Endothelial cell of umbilical vein (primary cell): ENCODE data around the gene MSI1. TPM values are rescaled to one million over a fixed set of nuclear protein-coding genes. Genes with fewer than 3 reads are reported as not detected.

Experiments used
- BruUV-seq: library from RNA; stranded (reverse); fragments of 400-500 nt; replicated peaks from 2 replicates; lab custom pipeline; 2021; lab: Mats Ljungman, UMichigan
- CTCF ChIA-PET: fragments of 300-600, 350-600 bp; sonication (Branson Sonifier 250); formaldehyde crosslinking; loops from one replicate; lab custom pipeline; 2021; ENCODE audit warnings: antibody characterized with exemption, inconsistent platforms; lab: Charles Lee
- POLR2A ChIA-PET: fragments of 300-600, 350-600 bp; sonication (Branson Sonifier 250); formaldehyde crosslinking; loops from one replicate; lab custom pipeline; 2021; ENCODE audit warnings: antibody characterized with exemption, inconsistent platforms; lab: Charles Lee
- DNase-seq: peaks from one replicate; pipeline ENCODE4 v3.0.0-alpha.2; 2011; ENCODE audit warnings: low read depth, low spot score
- FAIRE-seq: peaks from 2 replicates; lab custom pipeline; 2011; peaks lifted over from hg19 to GRCh38; lab: Jason Lieb, UNC
- H2AFZ ChIP-seq: 2 replicates; pipeline ENCODE4 v1.6.0; 2012; ENCODE audit warnings: low read depth, low read length, control low read depth, inconsistent platforms
- H3K27ac ChIP-seq: 2 replicates; pipeline ENCODE4 v1.5.1; 2011; ENCODE audit warnings: low read depth, mild to moderate bottlenecking, control low read depth, low read length, moderate library complexity; ENCODE audit not compliant: insufficient read depth
- H3K27me3 ChIP-seq, 2 experiments: 2 replicates each; pipeline versions ENCODE4 v1.6.0 to v1.6.1; 2011; ENCODE audit warnings: low read length in 2 of 2, mixed read lengths in 1 of 2; ENCODE audit not compliant: control insufficient read depth in 2 of 2, insufficient read depth in 2 of 2
- H3K36me3 ChIP-seq, 2 experiments: 2 replicates in 1 of 2; 3 replicates in 1 of 2; pipeline ENCODE4 v1.5.1; 2011; ENCODE audit warnings: low read length in 2 of 2, mild to moderate bottlenecking in 1 of 2, moderate library complexity in 1 of 2; ENCODE audit not compliant: control insufficient read depth in 2 of 2, insufficient read depth in 2 of 2; ENCODE audit errors: extremely low read depth in 1 of 2
- H3K4me1 ChIP-seq: 3 replicates; pipeline ENCODE4 v1.5.1; 2011; ENCODE audit warnings: mild to moderate bottlenecking, low read length; ENCODE audit not compliant: control insufficient read depth, insufficient read depth; ENCODE audit errors: extremely low read depth
- H3K4me2 ChIP-seq: 2 replicates; pipeline ENCODE4 v1.6.1; 2011; ENCODE audit warnings: low read length, control low read depth, mixed read lengths; ENCODE audit not compliant: insufficient read depth
- H3K4me3 ChIP-seq, 3 experiments: fragments of 200-600 bp in 1 of 3; sonication (generic), shearing (Covaris generic) in 1 of 3; replicated peaks in 1 of 3; 2 replicates each; pipeline ENCODE4 v1.5.1; 2011 to 2016; ENCODE audit warnings: control low read depth in 3 of 3, low read length in 3 of 3, mild to moderate bottlenecking in 2 of 3, inconsistent platforms in 1 of 3, low read depth in 1 of 3, moderate library complexity in 1 of 3; ENCODE audit not compliant: insufficient read depth in 1 of 3
- H3K79me2 ChIP-seq: 2 replicates; pipeline ENCODE4 v1.6.0; 2012; ENCODE audit warnings: low read length, inconsistent platforms; ENCODE audit not compliant: control insufficient read depth, insufficient read depth
- H3K9ac ChIP-seq: replicated peaks from 2 replicates; pipeline ENCODE3; 2011; ENCODE audit warnings: low read length, control low read depth; ENCODE audit not compliant: insufficient read depth; ENCODE audit errors: extremely low read depth
- H3K9me1 ChIP-seq: replicated peaks from 3 replicates; pipeline ENCODE4 v1.6.0; 2011; ENCODE audit warnings: mild to moderate bottlenecking, low read length; ENCODE audit not compliant: control insufficient read depth, insufficient read depth; ENCODE audit errors: extremely low read depth
- H3K9me3 ChIP-seq: replicated peaks from 2 replicates; pipeline ENCODE4 v1.5.1; 2012; ENCODE audit warnings: low read length, inconsistent platforms; ENCODE audit not compliant: control insufficient read depth, insufficient read depth
- H4K20me1 ChIP-seq: replicated peaks from 2 replicates; pipeline ENCODE3; 2011; ENCODE audit warnings: mild to moderate bottlenecking, low read length; ENCODE audit not compliant: control insufficient read depth, insufficient read depth; ENCODE audit errors: extremely low read depth
- EZH2 ChIP-seq: IDR thresholded peaks from 2 replicates; pipeline ENCODE4 v1.6.1; 2012; ENCODE audit warnings: borderline replicate concordance, low read depth, mild to moderate bottlenecking, moderate library complexity, low read length, inconsistent platforms; ENCODE audit not compliant: severe bottlenecking
- FOS ChIP-seq: IDR thresholded peaks from 2 replicates; pipeline ENCODE4 v1.6.1; 2011; ENCODE audit warnings: mild to moderate bottlenecking, low read length, moderate library complexity, borderline replicate concordance; ENCODE audit not compliant: insufficient read depth
- GATA2 ChIP-seq: IDR thresholded peaks from 2 replicates; pipeline ENCODE4 v1.7.0; 2011; ENCODE audit warnings: low read depth, mild to moderate bottlenecking, moderate library complexity, mixed read lengths, low read length; ENCODE audit not compliant: insufficient read length, insufficient read depth
- JUN ChIP-seq: IDR thresholded peaks from 2 replicates; pipeline ENCODE4 v1.6.1; 2011; ENCODE audit warnings: borderline replicate concordance, low read depth; ENCODE audit not compliant: insufficient read length, insufficient read depth
- MYC ChIP-seq: IDR thresholded peaks from one replicate; pipeline ENCODE4 v1.6.1; 2011; ENCODE audit warnings: mild to moderate bottlenecking, low read depth, low read length
- POLR2A ChIP-seq: IDR thresholded peaks from 2 replicates; pipeline ENCODE4 v1.6.1; 2012; ENCODE audit warnings: low read depth, mild to moderate bottlenecking, control low read depth, low read length
- POLR2AphosphoS5 ChIP-seq: IDR thresholded peaks from 2 replicates; pipeline ENCODE4 v1.6.1; 2012; ENCODE audit warnings: low read depth, mild to moderate bottlenecking, control low read depth, low read length, moderate library complexity; ENCODE audit not compliant: insufficient read depth
- dilution Hi-C: fragments of 300-500 bp; cut with MboI; formaldehyde crosslinking; loops from one replicate; pipeline ENCODE4 v1.15.0; 2019; ENCODE audit warnings: low sequenced_read_pairs; ENCODE audit not compliant: extremely low pct_ligation_motif_present
- intact Hi-C: fragments of 100-400 bp; cut with micrococcal nuclease; formaldehyde crosslinking; loops from one replicate; pipeline ENCODE4 v1.10.0; 2022
- polyA plus RNA-seq, 4 experiments: library from polyadenylated mRNA; depleted of rRNA in 3 of 4; stranded (reverse) in 3 of 4; unstranded in 1 of 4; fragments of >200 nt; gene quantifications; 2 replicates each; pipeline versions ENCODE4 v1.2.1 to v1.2.3, GENCODE V29; 2011 to 2012; ENCODE audit warnings: missing spikeins in 1 of 4
- total RNA-seq: library from RNA; stranded (reverse); gene quantifications from 2 replicates; pipeline ENCODE4 v1.2.3, GENCODE V29; 2021
- TF ChIP-seq, protein P1 (sequence below), 2 donors: IDR thresholded peaks; 1 replicate in 1 of 2; 2 replicates in 1 of 2; pipeline ENCODE4 v1.5.1; 2011; ENCODE audit warnings: low read length in 2 of 2, mild to moderate bottlenecking in 2 of 2, moderate library complexity in 2 of 2, control low read depth in 1 of 2, inconsistent platforms in 1 of 2, low read depth in 1 of 2; ENCODE audit not compliant: insufficient read depth in 1 of 2; ENCODE audit errors: extremely low read depth in 1 of 2
- TF ChIP-seq, protein P2 (sequence below): IDR thresholded peaks from 2 replicates; pipeline ENCODE4 v1.6.1; 2011; ENCODE audit not compliant: insufficient read depth, insufficient read length

The MSI1 gene
- total and polyA plus RNA-seq, 2 donors (not counting 3 experiments of a cell fraction or from before 2014, with no cell fraction given), result 0.01 TPM; not detected in 1

DNA sequence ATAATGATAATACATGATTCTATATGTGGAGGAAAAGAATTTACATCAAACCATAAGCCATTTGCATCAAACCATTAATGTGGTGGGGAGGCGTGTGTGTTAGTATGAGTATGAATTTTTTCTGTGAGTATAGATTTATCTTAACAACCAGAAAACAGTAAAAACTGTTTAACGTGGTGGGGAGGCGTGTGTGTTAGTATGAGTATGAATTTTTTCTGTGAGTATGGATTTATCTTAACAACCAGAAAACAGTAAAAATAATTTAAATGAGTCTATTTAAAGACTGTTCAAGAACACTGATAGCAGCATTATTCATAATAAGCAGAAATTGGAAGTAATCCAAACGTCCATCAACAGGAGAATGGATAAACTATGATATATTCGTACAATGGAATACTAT is 9.1 kb upstream of the MSI1 start:
- TF ChIP-seq POLR2A, result no peak
- TF ChIP-seq FOS, result no peak
- no peak for TF ChIP-seq EZH2
- TF ChIP-seq, protein P1, sequence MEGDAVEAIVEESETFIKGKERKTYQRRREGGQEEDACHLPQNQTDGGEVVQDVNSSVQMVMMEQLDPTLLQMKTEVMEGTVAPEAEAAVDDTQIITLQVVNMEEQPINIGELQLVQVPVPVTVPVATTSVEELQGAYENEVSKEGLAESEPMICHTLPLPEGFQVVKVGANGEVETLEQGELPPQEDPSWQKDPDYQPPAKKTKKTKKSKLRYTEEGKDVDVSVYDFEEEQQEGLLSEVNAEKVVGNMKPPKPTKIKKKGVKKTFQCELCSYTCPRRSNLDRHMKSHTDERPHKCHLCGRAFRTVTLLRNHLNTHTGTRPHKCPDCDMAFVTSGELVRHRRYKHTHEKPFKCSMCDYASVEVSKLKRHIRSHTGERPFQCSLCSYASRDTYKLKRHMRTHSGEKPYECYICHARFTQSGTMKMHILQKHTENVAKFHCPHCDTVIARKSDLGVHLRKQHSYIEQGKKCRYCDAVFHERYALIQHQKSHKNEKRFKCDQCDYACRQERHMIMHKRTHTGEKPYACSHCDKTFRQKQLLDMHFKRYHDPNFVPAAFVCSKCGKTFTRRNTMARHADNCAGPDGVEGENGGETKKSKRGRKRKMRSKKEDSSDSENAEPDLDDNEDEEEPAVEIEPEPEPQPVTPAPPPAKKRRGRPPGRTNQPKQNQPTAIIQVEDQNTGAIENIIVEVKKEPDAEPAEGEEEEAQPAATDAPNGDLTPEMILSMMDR (IDR thresholded peaks at IDR 0.05; ENCODE audit: extremely low read depth in 1 of 2, insufficient read depth in 1 of 2, low read depth in 1 of 2, low read length in 2 of 2), result no peak
- TF ChIP-seq POLR2AphosphoS5, result no peak
- TF ChIP-seq MYC, result no peak
- Histone ChIP-seq H2AFZ (no peak overlapping the region), H3K27me3 (peaks cover 18 to 20% of the 10 kb centered on the region in 2 experiments), H3K9ac (no peak overlapping the region), H3K36me3 (no peaks in the 10 kb centered on the region), H3K4me1 (no peaks in the 10 kb centered on the region), H3K4me3 (no peak overlapping the region), H3K9me1 (no peaks in the 10 kb centered on the region), H3K27ac (no peak overlapping the region), H4K20me1 (no peaks in the 10 kb centered on the region), H3K9me3 (no peaks in the 10 kb centered on the region), H3K4me2 (no peak overlapping the region), H3K79me2 (no peaks in the 10 kb centered on the region)
- no peak for DNase-seq
- dilution Hi-C loops, result no loop called here
- POLR2A ChIA-PET, result no interaction called here
- CTCF ChIA-PET, result no interaction called here
- BruUV-seq, result no TSS peak
- intact Hi-C loops, result no loop called here
- FAIRE-seq, result no peak

DNA sequence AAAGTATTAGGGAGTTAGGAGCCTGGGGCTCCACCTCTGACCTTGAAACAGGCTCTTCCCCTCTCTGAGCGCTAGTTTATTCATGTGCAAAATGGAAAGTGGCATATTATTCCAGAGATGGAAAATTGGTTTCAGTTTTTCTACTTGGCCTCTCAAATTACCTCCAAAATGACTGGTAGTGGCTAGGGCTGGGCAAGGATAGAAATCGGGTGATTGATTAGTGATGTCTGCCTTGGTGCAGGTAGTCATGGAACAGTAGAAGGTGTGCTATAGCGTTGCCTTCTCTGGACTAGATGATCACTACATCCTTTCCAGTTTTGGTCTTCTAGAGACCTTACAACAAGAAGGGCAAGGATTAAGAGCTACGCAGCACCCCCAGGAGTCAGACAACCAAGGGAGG is 8.6 kb upstream of the MSI1 start:
- FAIRE-seq, result no peak
- no peak overlapping the region for H3K9ac ChIP-seq
- dilution Hi-C loops (no loop called here), intact Hi-C loops (no loop called here)
- H4K20me1 ChIP-seq, result no peaks in the 10 kb centered on the region
- H2AFZ ChIP-seq, result no peak overlapping the region
- no peaks in the 10 kb centered on the region for H3K79me2 ChIP-seq
- no peaks in the 10 kb centered on the region for H3K4me1 ChIP-seq
- BruUV-seq, result no TSS peak
- H3K4me3 ChIP-seq, result no peak overlapping the region
- H3K27me3 ChIP-seq, result peaks cover 20 to 23% of the 10 kb centered on the region in 2 experiments
- ChIA-PET CTCF (no interaction called here), POLR2A (no interaction called here)
- H3K4me2 ChIP-seq, result no peak overlapping the region
- H3K9me1 ChIP-seq, result no peaks in the 10 kb centered on the region
- H3K27ac ChIP-seq, result no peak overlapping the region
- no peaks in the 10 kb centered on the region for H3K9me3 ChIP-seq
- no peaks in the 10 kb centered on the region for H3K36me3 ChIP-seq
- TF ChIP-seq MYC, result no peak
- no peak for TF ChIP-seq POLR2A
- TF ChIP-seq, protein P1 (IDR thresholded peaks at IDR 0.05; ENCODE audit: extremely low read depth in 1 of 2, insufficient read depth in 1 of 2, low read depth in 1 of 2, low read length in 2 of 2), result no peak
- no peak for TF ChIP-seq GATA2
- TF ChIP-seq, protein P2, sequence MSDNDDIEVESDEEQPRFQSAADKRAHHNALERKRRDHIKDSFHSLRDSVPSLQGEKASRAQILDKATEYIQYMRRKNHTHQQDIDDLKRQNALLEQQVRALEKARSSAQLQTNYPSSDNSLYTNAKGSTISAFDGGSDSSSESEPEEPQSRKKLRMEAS, result no peak
- TF ChIP-seq JUN, result no peak
- TF ChIP-seq POLR2AphosphoS5, result no peak
- no peak for TF ChIP-seq EZH2
- TF ChIP-seq FOS, result no peak
- DNase-seq, result no peak
